GM18520 (cell line): ENCODE results near the gene SCN8A.
"Not testable (repeated sequence)": the region's sequence is repeated elsewhere in the genome, so short reads cannot be mapped to it uniquely, and the experiment has no call there.

ENCODE experiments used
- ATAC-seq: cut with Tn5 transposase; IDR thresholded peaks from one replicate; pipeline ENCODE4 v1.9.1; 2021; ENCODE audit not compliant: unreplicated experiment

SCN8A gene

DNA sequence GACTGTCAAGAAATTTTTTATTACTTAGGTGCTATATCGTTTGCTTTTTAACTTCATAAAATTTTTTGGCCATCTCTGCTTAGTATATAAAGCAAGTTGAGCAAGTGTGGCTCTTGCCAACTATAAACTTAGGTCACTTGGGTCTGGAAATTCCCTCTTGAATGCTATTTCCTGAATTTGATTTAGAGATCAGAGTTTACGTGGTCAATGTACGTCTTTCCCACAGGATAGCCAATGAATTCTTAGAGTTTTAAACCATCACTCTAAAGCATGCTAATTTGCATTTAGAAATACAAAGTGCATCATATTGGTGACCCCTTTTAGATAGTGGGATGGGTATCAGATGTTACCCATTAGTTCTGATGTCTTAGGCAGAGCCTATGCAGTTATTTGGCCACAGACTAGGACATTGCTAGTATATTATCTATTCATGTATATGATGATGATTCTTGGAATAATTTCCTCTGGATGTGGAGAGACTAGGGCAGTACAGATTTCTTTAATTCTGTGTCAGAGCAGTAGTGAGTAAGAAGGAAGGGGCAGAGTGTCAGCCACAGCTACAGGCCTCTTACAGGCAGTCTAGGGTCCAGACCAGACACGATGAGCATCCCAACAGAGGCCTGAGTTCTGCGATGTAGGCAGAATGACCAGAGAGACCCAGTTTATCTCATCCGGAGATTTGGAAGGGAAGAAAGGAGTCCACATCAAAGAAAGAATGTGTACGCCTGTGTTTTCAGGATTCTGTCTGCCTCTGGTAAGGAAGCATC is 30.3 kb downstream of the SCN8A start:
- ATAC-seq = no peak

DNA sequence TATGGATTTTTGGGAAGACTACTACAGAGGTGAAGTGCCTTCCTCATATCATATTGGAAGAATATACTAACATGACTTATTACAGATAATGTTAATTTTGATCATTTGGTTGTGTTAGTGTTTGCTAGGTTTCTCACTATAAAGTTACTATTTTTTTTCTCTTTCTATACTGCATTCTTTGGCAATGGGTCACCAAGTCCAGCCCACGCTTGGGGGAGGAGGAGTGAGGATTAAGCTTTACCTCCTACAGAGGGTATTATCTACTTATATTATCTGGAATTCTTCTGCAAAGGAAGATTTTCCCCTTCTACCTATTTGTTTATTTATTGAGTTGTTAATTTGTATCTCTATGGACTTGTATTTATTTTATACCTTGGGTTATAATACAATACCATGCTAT is 31.5 kb downstream of the SCN8A start:
- no peak for ATAC-seq

DNA sequence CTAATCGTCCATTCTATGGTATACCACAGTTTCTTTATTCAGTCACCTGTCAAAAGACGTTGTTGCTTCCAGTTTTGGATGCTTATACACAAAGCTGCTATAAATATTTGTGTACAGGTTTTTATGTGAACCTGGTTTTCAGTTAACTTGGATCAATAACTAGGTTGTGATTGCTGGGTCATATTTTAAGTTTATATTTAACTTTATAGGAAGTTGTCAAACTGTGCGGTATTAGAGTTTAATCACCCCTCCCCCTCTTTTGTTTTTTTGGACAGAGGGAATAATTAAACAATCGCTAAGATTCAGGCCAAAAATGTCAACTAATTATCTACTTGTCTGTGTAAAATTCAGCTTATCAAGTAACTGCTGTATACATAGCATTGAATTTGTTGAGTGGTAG is 34.3 kb downstream of the SCN8A start:
- no peak for ATAC-seq

DNA sequence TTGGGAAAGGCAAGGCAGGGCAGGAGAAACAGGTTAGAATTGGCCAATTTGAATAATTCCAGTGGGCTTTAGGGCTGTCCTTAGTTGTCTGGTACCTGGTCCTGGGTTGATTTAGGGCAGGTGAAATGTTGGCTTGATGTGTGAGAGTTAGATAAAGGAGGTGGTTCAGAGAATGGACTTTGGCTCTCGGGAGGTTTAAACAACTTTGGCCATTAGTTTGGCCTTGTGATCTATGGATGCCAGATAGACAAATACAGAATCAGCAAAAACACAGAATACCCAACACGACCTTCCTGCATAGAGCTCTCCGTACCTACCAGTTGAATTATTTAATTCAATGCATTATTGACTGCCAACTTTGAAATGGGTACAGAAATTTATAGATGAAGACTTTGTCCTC is 35.1 kb downstream of the SCN8A start:
- no peak for ATAC-seq

DNA sequence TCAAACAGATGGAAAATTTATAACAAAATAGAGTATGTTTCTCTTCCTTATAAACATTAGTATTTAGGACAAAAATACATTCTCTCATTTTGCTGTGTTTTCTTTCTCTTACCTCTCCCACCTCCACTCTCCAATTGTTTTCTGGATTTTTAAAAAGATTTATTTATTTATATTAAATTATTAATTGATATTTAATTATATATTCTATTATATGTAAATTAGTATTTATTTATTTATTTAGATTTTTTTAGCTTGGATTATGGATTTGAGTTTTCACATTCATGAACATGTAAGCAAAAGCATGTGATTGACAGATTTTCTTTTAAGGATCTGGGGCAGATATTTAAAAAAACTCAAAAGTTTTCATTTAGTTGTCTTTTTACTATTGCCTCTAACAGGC is 35.6 kb downstream of the SCN8A start:
- no peak for ATAC-seq

DNA sequence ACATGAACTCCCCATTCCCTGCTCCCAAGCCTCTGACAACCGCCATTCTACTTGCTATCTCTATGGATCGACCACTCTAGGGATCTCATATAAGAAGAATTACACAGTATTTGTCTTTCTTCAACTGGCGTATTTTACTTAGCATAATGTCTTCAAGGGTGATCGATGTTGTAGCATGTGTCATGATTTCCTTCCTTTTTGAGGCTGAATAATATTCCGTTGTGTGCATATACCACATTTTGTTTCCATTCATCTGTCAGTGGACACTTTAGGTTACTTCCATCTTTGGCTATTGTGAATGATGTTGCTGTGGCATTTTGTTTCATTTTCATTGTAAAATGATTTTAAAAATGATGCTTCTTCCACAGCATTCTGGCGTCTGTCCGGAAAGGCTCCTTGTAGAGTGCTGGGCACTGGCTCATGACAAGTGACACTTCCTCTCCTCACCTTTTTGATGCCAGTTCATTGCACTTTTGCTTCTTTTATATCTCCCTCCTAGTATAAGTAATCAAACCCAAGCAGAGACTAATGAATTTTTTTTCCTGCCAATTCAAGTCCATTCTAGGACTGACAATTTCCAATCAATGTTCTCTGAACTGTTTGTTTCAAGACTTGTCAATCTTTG is 39.3 kb downstream of the SCN8A start:
- no peak for ATAC-seq

DNA sequence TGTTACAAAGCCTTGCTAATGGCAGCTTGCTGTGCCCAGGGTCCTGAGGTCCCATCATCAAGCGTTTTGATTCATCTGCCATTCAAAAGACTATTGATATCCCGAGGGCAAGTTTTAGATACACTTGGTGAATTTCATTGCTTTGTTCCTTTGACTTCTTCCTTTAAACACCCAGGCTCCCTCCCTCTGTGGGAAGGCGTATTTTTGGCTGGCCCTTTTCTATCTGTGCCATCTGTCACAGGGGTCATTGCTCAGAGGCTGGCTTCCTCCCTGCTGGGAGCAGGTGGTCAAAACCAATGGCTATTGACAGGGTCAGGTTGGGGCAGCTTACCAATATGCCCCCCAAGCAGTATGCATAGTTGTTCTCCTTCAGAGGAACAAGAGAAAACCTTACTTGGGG is 40.0 kb downstream of the SCN8A start:
- ATAC-seq = no peak

DNA sequence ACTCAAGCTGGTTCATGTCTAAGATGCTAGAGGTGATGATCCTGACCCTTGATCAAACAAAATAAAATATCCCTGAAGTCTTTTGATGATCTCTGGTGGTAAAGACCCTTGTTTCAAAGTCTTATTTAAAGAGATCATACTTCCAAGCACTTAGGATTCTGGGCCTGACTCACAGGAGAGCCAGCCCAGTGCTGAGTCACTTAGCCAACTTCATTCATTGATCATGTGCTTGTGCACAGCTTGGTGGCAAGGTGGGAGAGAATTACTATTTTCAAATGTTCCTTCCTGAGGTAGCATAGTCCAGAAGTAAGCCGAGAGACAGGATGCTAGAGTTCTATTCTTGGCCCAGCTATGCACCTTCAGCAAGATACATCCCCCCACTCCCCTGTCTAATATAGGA is 40.6 kb downstream of the SCN8A start:
- ATAC-seq = no peak

DNA sequence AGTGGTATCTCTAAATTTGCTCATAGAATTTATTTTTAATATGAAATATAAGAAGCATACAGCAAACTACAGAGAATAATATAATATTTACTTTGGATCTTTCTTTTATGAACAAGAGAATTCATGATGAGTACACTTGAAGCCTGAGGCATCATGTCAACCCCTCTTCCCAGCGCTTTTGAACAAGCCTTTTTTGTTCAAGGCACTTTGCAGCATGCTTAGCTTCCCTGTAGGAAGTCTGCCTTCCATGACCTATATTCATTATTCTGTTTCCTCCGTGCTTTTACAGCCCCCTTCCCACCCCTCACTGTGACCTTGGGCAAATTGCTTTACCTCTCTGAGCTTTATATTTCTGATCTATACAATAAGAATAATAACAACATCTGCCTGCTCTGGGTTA is 41.6 kb downstream of the SCN8A start:
- ATAC-seq = no peak

DNA sequence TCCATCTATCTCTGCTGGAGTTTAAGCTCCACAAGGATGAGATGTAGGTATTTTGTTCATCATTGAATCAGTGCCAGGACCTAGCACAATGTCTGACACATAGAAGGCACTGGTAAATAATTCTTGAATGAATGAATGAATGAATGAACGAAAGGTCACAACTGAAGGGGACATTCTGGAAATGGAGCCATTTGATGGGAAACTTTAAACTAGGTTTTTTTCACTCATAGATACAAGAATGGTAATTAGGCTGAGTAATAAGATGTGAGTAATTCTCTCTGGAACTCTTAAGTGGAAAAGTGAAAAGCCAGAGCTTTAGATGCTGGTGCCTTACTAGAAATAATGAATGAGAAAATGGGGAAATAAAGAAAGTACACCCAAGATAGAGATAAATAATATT is 44.3 kb downstream of the SCN8A start:
- ATAC-seq = no peak

DNA sequence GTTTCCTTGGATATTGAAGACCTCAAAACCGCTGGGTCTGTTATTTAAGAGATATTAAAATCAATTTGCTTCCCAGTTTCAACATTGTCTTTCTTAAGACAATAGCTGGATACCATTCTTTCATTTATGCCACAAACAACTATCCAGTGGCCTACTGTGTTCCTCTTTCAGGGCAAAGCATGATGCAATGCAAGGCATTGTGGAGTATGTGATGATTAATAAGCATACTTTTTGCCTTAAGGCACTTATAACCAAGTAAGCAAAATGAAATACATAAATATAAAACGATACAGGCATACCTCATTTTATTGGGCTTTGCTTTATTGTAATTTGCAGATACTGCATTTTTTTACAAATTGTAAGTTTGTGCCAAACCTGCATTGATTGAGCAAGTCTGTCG is 45.5 kb downstream of the SCN8A start:
- ATAC-seq = no peak

DNA sequence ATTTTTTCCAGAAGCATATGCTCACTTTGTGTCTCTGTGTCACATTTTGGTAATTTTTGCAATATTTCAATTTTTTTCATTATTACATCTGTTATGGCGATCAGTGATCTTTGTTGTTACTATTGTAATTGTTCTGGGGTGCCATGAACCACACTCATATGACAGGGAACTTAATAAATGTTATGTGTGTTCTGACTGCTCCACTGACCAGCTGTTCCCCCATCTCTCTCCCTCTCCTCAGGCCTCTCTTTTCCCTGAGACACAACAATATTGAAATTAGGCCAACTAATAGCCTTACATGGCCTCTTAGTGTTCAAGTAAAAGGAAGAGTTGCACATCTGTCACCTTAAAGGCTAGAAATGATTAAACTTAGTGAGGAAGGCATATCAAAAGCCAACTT is 46.0 kb downstream of the SCN8A start:
- no peak for ATAC-seq

DNA sequence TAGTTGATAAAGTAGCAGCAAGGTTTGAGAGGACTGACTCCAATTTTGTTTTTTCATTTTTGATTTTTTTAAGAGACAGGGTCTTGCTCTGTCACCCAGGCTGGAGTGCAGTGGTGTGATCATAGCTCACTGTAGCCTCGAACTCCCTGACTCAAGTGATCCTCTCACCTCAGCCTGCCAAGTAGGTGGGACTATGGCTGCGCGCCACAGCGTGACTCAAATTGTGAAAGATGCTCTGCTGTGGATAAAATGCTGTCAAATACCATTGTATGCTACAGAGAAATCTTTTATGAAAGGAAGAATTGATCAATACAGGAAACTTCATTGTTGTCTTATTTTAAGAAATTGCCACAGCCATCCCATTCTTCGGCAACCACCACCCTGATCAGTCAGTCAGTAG is 48.3 kb downstream of the SCN8A start:
- no peak for ATAC-seq

DNA sequence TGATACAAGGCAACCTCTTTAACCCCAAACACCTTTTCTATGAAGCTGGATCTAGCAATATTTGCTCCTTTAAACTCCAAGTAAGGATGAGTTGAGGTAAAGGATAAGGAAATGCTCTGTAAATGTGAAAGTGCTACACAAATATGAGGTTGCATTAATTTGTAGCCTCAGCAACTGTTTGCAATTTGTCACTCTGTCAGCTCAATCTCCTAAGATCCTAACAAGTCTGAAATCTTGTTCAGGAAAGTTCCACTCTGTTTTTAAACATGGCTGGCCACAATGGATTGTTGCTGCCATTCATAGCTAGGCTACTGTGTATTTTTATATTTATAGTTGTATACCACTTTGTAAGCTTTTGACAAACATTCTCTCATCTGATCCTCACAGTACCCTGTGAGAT is 51.3 kb downstream of the SCN8A start:
- no peak for ATAC-seq

DNA sequence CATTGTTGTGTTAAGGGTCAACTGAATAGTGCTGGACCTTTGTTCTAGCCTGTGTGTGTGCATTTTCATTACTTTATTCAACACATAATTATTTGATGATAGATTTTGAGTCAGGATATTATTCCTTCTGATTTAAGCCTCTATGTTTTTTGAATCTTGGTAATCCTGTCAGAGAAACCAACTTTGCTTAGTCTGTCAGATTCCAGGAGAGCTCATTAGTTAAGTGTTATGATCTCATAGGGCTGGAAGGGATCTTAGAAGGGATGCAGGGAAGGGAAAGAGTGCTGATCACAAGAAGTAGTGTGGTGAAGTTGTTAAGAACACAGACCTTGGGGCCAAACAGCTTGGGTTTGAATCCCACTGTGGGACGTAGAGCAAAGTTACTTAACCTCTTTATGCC is 52.9 kb downstream of the SCN8A start:
- ATAC-seq = no peak

DNA sequence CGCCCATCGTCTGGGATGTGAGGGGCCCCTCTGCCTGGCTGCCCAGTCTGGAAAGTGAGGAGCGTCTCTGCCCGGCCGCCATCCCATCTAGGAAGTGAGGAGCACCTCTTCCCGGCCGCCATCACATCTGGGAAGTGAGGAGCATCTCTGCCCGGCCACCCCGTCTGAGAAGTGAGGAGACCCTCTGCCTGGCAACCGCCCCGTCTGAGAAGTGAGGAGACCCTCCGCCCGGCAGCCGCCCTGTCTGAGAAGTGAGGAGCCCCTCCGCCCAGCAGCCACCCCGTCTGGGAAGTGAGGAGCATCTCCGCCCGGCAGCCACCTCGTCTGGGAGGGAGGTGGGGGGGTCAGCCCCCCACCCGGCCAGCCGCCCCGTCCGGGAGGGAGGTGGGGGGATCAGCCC is 53.7 kb downstream of the SCN8A start:
- not testable (repeated sequence) for ATAC-seq

DNA sequence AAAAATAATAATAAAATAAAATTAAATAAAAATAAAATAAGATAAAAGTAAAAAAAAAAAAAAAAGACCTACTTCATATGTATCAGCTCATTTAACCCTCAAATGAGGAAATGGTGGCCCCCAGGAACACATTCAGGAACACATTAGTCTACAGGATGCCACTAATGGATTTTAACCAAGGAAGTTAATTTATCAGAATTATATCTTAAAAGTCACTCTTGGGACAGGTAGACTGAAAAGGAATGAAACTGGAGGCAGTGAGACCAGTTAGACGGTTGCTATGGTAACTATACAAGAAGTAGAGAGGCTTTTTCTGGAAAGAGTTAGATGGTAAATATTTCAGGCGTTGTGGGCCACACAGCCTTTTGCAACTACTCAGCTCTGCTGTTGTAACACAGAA is 54.9 kb downstream of the SCN8A start:
- ATAC-seq = no peak

DNA sequence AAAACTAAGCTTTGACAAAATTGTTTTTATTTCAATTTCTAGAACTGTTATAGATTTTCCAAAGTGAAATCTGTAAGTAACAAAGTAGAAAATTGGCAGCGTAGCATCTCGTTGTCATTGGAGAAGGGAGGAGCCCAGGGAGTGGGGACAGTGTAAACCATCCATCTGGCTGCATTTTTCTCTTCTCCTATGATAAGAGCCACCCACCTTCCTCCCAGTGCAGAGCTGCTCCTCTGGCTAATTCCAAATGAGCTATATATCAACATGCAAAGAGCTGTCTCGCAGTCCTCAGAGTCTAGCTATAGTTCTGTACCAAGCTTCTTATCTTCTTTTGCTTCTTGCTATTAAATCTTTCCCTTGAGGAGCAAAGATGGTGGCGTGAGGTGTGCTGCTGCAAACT is 56.6 kb downstream of the SCN8A start:
- ATAC-seq = no peak

DNA sequence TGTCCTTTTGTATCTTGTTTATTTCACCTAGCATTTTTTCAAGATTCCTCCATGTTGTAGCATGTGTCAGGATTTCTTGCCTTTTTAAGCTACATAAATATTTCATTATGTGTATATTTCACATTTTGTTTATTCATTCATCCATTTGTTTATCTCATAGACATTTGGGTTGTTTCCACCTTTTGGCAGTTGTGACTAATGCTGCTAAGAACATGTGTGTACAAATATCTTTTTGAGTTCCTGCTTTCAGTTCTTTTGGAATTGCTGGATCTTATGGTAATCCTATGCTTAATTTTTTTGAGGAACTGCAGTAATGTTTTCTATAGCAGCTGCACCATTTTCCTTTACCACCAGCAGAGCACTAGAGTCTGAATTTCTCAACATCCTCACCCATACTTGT is 62.4 kb downstream of the SCN8A start:
- no peak for ATAC-seq

DNA sequence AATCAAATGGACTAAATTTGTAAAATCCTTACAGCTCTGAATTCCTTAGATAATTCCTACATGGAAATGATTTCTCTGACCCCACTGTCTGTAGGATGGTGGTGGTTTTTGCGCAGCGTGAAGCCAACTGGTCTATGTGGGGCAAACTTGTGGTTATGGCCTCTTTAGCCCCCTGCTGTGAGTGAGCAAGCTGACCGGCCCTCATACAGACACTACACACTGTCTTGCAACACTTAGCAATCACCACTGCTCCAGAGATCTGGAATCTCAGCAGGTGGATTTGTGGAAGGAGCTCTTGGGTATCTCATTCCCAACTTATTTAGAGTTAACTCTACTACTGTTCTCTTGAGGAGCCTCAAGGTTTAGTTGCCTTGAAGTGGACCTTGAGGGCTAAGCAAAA is 70.2 kb downstream of the SCN8A start:
- ATAC-seq = no peak

DNA sequence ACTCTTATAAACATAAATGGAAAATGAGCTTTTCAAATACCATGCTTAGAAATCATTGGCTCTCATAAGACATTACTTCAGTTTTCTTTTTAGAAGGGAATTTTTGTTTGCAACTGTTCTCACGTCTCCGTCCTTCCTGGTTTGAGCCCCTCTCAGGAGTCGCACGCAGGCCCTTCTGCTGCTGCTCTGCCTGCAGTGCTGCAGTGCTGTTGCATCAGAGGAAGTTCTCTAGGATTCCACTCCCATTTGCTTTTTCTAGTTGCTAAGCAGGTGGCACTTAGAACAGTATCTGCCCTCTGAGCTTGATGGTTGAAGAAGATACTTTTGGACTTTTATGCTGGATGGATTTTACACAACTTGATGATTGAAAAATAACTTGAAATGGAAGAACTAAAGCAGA is 70.8 kb downstream of the SCN8A start:
- ATAC-seq = no peak

DNA sequence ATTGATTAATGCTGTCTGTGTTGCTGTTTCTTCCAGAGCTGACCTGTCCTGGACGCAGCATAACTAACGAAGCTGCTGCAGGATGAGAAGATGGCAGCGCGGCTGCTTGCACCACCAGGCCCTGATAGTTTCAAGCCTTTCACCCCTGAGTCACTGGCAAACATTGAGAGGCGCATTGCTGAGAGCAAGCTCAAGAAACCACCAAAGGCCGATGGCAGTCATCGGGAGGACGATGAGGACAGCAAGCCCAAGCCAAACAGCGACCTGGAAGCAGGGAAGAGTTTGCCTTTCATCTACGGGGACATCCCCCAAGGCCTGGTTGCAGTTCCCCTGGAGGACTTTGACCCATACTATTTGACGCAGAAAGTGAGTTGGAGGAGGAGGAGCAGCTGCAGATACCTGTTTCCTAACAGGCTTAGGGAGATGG is 71.7 kb downstream of the SCN8A start:
- ATAC-seq = no peak

DNA sequence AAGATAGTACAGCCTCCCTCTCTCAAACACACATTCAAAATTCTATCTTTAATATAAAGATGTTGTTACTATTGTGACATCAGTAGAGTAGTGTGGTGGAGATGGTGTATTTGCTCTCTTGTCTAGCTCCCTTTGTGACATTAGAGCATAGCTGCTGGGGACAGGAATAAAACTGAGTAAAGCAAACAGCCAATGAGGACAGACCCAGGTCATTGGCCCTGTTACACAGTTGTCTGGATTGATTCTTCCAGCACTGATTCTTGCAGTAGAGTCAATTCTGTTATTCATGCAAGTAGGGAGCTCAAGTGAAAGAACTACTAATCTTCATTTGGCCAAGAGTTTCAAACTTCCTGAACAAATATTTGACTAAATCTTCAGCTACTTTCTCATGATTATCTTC is 72.4 kb downstream of the SCN8A start:
- ATAC-seq = no peak
